ENCODE measurements around the gene PAX5. TPM values are rescaled to one million over a fixed set of nuclear protein-coding genes. Genes with fewer than 3 reads are reported as not detected.
A peak's percentile ranks its signal among the peaks of the same experiment; 100 is the strongest.

The PAX5 gene
- total RNA-seq, 4 donors from 2014 or later: 0.95 to 61.9 (median 3.6) TPM; not detected in 1

- Histone ChIP-seq H3K27ac (peak overlapping the region in 1 of 4 donors; percentile 49), H3K27me3 (no peaks in the 10 kb centered on the region), H3K9me3 (no peaks in the 10 kb centered on the region), H3K4me3 (no peak overlapping the region), H3K4me1 (peaks cover 0 to 4% (median 0%) of the 10 kb centered on the region in 4 donors), H3K36me3 (no peaks in the 10 kb centered on the region)
- DNase-seq: peak; percentile 6 to 43 (median 22)
- no peak for TF ChIP-seq POLR2A (IDR thresholded peaks at IDR 0.05)
- TF ChIP-seq CTCF (IDR thresholded peaks at IDR 0.05): no peak
These were observed 156.8 kb downstream of the PAX5 start for GRCh38 chr9:36877239-36877638.

- Histone ChIP-seq H3K36me3 (no peaks in the 10 kb centered on the region), H3K27me3 (no peaks in the 10 kb centered on the region), H3K4me3 (no peak overlapping the region), H3K4me1 (peaks cover 0 to 4% (median 0%) of the 10 kb centered on the region in 4 donors), H3K27ac (no peak overlapping the region), H3K9me3 (no peaks in the 10 kb centered on the region)
- peak in 2 of 3 donors; percentile 10 to 35 for DNase-seq
- TF ChIP-seq POLR2A (IDR thresholded peaks at IDR 0.05) (no peak), CTCF (IDR thresholded peaks at IDR 0.05) (no peak)
These were observed 158.0 kb downstream of the PAX5 start for GRCh38 chr9:36876056-36876455.

GRCh38 chr9:36874921-36875320 is 159.1 kb downstream of the PAX5 start:
- H3K36me3 ChIP-seq: no peaks in the 10 kb centered on the region
- peaks cover 0 to 4% (median 0%) of the 10 kb centered on the region in 4 donors for H3K4me1 ChIP-seq
- DNase-seq: peak in 2 of 3 donors; percentile 37
- TF ChIP-seq CTCF (IDR thresholded peaks at IDR 0.05) (no peak), POLR2A (IDR thresholded peaks at IDR 0.05) (no peak)
- H3K4me3 ChIP-seq: no peak overlapping the region
- H3K9me3 ChIP-seq: no peaks in the 10 kb centered on the region
- H3K27me3 ChIP-seq: no peaks in the 10 kb centered on the region
- H3K27ac ChIP-seq: no peak overlapping the region

- H3K27ac ChIP-seq: no peak overlapping the region
- TF ChIP-seq CTCF (IDR thresholded peaks at IDR 0.05) (no peak), POLR2A (IDR thresholded peaks at IDR 0.05) (no peak)
- no peaks in the 10 kb centered on the region for H3K27me3 ChIP-seq
- peaks cover 0 to 4% (median 0%) of the 10 kb centered on the region in 4 donors for H3K4me1 ChIP-seq
- H3K9me3 ChIP-seq: no peaks in the 10 kb centered on the region
- H3K4me3 ChIP-seq: no peak overlapping the region
- H3K36me3 ChIP-seq: no peaks in the 10 kb centered on the region
- DNase-seq: peak in 2 of 3 donors; percentile 29 to 30
These were observed 159.8 kb downstream of the PAX5 start for GRCh38 chr9:36874261-36874660.

- Histone ChIP-seq H3K9me3 (no peaks in the 10 kb centered on the region), H3K4me3 (no peak overlapping the region), H3K27me3 (no peaks in the 10 kb centered on the region), H3K36me3 (no peaks in the 10 kb centered on the region), H3K27ac (no peak overlapping the region), H3K4me1 (peaks cover 0 to 4% (median 1%) of the 10 kb centered on the region in 4 donors)
- peak; percentile 74 to 87 (median 74) for DNase-seq
- TF ChIP-seq POLR2A (IDR thresholded peaks at IDR 0.05) (no peak), CTCF (IDR thresholded peaks at IDR 0.05) (peak; percentile 80 to 86 (median 84))
These were observed 160.7 kb downstream of the PAX5 start for GRCh38 chr9:36873247-36873875.
